ENCODE measurements around the gene COPG2.

DNA sequence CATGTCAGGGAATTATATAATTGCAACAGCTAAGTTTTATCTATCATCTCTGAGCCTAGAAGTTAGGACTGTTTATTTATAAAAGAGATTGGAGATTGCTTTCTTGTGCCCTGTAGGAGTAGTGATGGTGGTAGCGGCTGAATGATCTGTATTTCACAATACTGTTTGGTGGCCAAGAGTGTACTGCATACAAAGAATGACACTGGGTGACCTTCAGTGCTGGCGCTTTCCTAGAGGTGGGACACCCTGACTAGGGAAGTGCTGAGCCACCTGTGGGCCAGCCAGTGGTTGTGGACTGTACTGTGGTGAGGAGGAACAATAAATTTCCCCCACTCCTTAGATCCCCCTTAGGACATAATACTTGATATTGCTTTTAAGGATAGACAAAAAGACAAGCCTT is 53.0 kb downstream of the COPG2 start:
- TF ChIP-seq, protein P1, sequence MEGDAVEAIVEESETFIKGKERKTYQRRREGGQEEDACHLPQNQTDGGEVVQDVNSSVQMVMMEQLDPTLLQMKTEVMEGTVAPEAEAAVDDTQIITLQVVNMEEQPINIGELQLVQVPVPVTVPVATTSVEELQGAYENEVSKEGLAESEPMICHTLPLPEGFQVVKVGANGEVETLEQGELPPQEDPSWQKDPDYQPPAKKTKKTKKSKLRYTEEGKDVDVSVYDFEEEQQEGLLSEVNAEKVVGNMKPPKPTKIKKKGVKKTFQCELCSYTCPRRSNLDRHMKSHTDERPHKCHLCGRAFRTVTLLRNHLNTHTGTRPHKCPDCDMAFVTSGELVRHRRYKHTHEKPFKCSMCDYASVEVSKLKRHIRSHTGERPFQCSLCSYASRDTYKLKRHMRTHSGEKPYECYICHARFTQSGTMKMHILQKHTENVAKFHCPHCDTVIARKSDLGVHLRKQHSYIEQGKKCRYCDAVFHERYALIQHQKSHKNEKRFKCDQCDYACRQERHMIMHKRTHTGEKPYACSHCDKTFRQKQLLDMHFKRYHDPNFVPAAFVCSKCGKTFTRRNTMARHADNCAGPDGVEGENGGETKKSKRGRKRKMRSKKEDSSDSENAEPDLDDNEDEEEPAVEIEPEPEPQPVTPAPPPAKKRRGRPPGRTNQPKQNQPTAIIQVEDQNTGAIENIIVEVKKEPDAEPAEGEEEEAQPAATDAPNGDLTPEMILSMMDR (IDR thresholded peaks at IDR 0.05) = no peak
- no peak for TF ChIP-seq EZH2 (IDR thresholded peaks at IDR 0.05; ENCODE audit: borderline replicate concordance, insufficient read depth, low read depth, low read length, poor library complexity, severe bottlenecking)

Measured in B cell (primary cell).